ENCODE results near the gene ALDH1A2. TPM values are rescaled to one million over a fixed set of nuclear protein-coding genes. Genes with fewer than 3 reads are reported as not detected.
A peak's percentile ranks its signal among the peaks of the same experiment; 100 is the strongest.

ALDH1A2 gene
- polyA plus RNA-seq, 1 donor from 2014 or later = 0.24 TPM

DNA sequence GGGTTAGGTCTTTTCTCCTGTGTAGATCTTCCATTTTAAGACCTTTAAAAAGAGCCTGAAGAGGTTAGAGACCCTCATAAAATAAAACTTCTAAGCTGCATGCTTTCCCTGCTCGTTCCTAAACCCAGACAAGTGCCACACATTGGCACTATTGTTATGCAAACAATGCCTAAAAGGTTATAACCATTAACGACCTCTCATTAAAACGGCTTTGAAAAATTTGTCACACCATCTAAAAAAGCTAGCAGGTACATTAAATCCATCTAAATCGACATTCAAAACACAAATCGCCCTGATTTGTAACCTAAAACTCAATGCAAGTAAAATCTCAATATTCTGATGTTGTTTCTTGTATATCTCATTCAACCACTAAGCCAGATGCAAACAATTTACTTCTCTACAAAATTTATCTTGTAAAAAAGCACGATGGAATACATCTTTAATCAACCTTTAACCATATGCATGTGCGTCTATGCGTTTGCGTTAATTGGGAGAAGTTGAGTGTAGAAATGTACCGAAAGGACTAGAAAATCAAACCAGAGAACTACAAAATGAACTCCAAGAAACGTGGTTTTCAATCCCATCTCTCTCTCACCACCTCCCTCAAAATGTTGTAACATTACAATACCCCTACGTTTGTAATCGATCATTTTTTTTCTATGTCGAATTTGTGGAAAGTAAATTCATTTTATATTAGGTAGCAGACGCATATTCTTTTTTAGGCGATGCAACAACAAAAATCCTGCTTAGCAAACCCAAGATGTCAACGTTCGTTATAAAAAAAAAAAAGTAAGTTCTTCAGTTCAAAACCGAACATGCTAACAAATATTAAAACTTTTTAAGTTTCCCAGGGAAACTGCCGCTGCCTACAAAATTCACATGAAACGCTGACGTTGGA is 1.2 kb downstream of the ALDH1A2 start:
- TF ChIP-seq CTCF (IDR thresholded peaks at IDR 0.05; ENCODE audit: poor library complexity, severe bottlenecking) (no peak), POLR2AphosphoS5 (IDR thresholded peaks at IDR 0.05) (peak; percentile 38), TAF1 (IDR thresholded peaks at IDR 0.05; ENCODE audit: low read depth) (no peak)
- no peak overlapping the region for H2AFZ ChIP-seq (ENCODE audit: low read depth, low read length)

DNA sequence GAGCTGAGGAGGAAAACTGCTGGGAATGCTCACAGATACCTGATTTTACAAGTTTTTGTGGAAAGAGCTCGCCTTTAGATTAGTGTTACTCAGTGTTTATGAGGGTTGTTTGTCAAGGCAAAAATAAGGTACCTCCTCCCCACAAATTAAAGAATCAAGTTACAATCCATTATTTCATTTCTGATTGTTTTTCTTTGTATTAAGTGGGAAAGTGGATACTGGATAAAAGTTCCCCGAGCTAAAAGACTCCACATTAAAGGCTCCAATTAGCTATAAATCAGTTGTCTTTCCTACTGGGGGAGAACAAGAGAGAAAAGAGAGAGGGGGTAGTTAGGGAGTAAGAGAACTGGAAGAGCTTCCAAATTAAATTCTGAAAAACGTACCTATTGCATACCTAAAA is 1.9 kb downstream of the ALDH1A2 start:
- Histone ChIP-seq H3K79me2 (replicated peaks; ENCODE audit: insufficient read depth, low read length) (no peaks in the 10 kb centered on the region), H2AFZ (ENCODE audit: low read depth, low read length) (no peak overlapping the region), H3K27me3 (ENCODE audit: insufficient read depth, low read depth, low read length) (peaks cover 84% of the 10 kb centered on the region), H3K9me3 (ENCODE audit: low read length) (peaks cover 3% of the 10 kb centered on the region), H3K9ac (ENCODE audit: low read length) (no peak overlapping the region), H3K9me2 (ENCODE audit: insufficient read depth, low read length) (no peaks in the 10 kb centered on the region), H3K27ac (ENCODE audit: low read length) (no peak overlapping the region), H3K4me2 (ENCODE audit: low read length) (no peak overlapping the region), H3K4me3 (ENCODE audit: low read length) (no peak overlapping the region), H3F3A (ENCODE audit: insufficient read depth, low read length, poor library complexity, severe bottlenecking) (no peaks in the 10 kb centered on the region), H3K36me3 (ENCODE audit: insufficient read depth, low read length) (no peaks in the 10 kb centered on the region), H4K20me1 (ENCODE audit: insufficient read depth) (no peaks in the 10 kb centered on the region)
- no peak for TF ChIP-seq TAF1 (IDR thresholded peaks at IDR 0.05; ENCODE audit: low read depth)

More for the DNA sequence above, 1.2 kb downstream of the ALDH1A2 start:
- Histone ChIP-seq H3K4me2 (ENCODE audit: low read length) (no peak overlapping the region), H3K9me3 (ENCODE audit: low read length) (peaks cover 3% of the 10 kb centered on the region), H4K20me1 (ENCODE audit: insufficient read depth) (no peaks in the 10 kb centered on the region), H3K9me2 (ENCODE audit: insufficient read depth, low read length) (no peaks in the 10 kb centered on the region), H3K27me3 (ENCODE audit: insufficient read depth, low read depth, low read length) (peaks cover 79% of the 10 kb centered on the region), H3K4me3 (ENCODE audit: low read length) (peak overlapping the region; percentile 63), H3K9ac (ENCODE audit: low read length) (no peak overlapping the region), H3K27ac (ENCODE audit: low read length) (no peak overlapping the region), H3F3A (ENCODE audit: insufficient read depth, low read length, poor library complexity, severe bottlenecking) (no peaks in the 10 kb centered on the region), H3K36me3 (ENCODE audit: insufficient read depth, low read length) (no peaks in the 10 kb centered on the region), H3K79me2 (replicated peaks; ENCODE audit: insufficient read depth, low read length) (no peaks in the 10 kb centered on the region)

- no peaks in the 10 kb centered on the region for H3K79me2 ChIP-seq (replicated peaks; ENCODE audit: insufficient read depth, low read length)
- no peak overlapping the region for H3K4me3 ChIP-seq (ENCODE audit: low read length)
Observed at GRCh38 chr15:58062983-58063382, 2.5 kb downstream of the ALDH1A2 start.

GRCh38 chr15:58062175-58062574 is 3.3 kb downstream of the ALDH1A2 start:
- peaks cover 3% of the 10 kb centered on the region for H3K9me3 ChIP-seq (ENCODE audit: low read length)
- H3K4me2 ChIP-seq (ENCODE audit: low read length) = no peak overlapping the region
- H3K9ac ChIP-seq (ENCODE audit: low read length) = no peak overlapping the region
- no peaks in the 10 kb centered on the region for H3K9me2 ChIP-seq (ENCODE audit: insufficient read depth, low read length)
- no peak overlapping the region for H3K4me3 ChIP-seq (ENCODE audit: low read length)
- no peaks in the 10 kb centered on the region for H3K36me3 ChIP-seq (ENCODE audit: insufficient read depth, low read length)
- H4K20me1 ChIP-seq (ENCODE audit: insufficient read depth) = no peaks in the 10 kb centered on the region
- no peaks in the 10 kb centered on the region for H3K79me2 ChIP-seq (replicated peaks; ENCODE audit: insufficient read depth, low read length)
- no peaks in the 10 kb centered on the region for H3F3A ChIP-seq (ENCODE audit: insufficient read depth, low read length, poor library complexity, severe bottlenecking)
- H3K27me3 ChIP-seq (ENCODE audit: insufficient read depth, low read depth, low read length) = peaks cover 80% of the 10 kb centered on the region
- H2AFZ ChIP-seq (ENCODE audit: low read depth, low read length) = no peak overlapping the region
- no peak overlapping the region for H3K27ac ChIP-seq (ENCODE audit: low read length)
- TF ChIP-seq SMC3 (conservative IDR thresholded peaks at IDR 0.05; ENCODE audit: poor library complexity) = no peak
- no peak for TF ChIP-seq RAD21 (conservative IDR thresholded peaks at IDR 0.05)
- no peak for TF ChIP-seq TAF1 (IDR thresholded peaks at IDR 0.05; ENCODE audit: low read depth)
- no peak for TF ChIP-seq CTCF (IDR thresholded peaks at IDR 0.05; ENCODE audit: poor library complexity, severe bottlenecking)
- no peak for TF ChIP-seq EZH2 (IDR thresholded peaks at IDR 0.05; ENCODE audit: borderline replicate concordance, insufficient read depth, low read length, poor library complexity, severe bottlenecking)
- no peak for TF ChIP-seq REST (IDR thresholded peaks at IDR 0.05; ENCODE audit: borderline replicate concordance)
- no peak for TF ChIP-seq POLR2AphosphoS5 (IDR thresholded peaks at IDR 0.05)
- TF ChIP-seq MXI1 (conservative IDR thresholded peaks at IDR 0.05; ENCODE audit: poor library complexity, severe bottlenecking) = no peak

More at GRCh38 chr15:58062983-58063382, 2.5 kb downstream of the ALDH1A2 start:
- no peak overlapping the region for H3K9ac ChIP-seq (ENCODE audit: low read length)
- H3K9me3 ChIP-seq (ENCODE audit: low read length) = peaks cover 3% of the 10 kb centered on the region
- no peaks in the 10 kb centered on the region for H3K36me3 ChIP-seq (ENCODE audit: insufficient read depth, low read length)
- no peaks in the 10 kb centered on the region for H4K20me1 ChIP-seq (ENCODE audit: insufficient read depth)
- no peaks in the 10 kb centered on the region for H3F3A ChIP-seq (ENCODE audit: insufficient read depth, low read length, poor library complexity, severe bottlenecking)
- no peaks in the 10 kb centered on the region for H3K9me2 ChIP-seq (ENCODE audit: insufficient read depth, low read length)
- no peak overlapping the region for H3K4me2 ChIP-seq (ENCODE audit: low read length)
- peaks cover 84% of the 10 kb centered on the region for H3K27me3 ChIP-seq (ENCODE audit: insufficient read depth, low read depth, low read length)
- H3K27ac ChIP-seq (ENCODE audit: low read length) = no peak overlapping the region
- TF ChIP-seq MXI1 (conservative IDR thresholded peaks at IDR 0.05; ENCODE audit: poor library complexity, severe bottlenecking) = no peak
- no peak for TF ChIP-seq EP300 (conservative IDR thresholded peaks at IDR 0.05; ENCODE audit: poor library complexity, severe bottlenecking)
- no peak for TF ChIP-seq POLR2AphosphoS5 (IDR thresholded peaks at IDR 0.05)
- no peak overlapping the region for H2AFZ ChIP-seq (ENCODE audit: low read depth, low read length)

Measured in neural cell (in vitro differentiated cells).